ENCODE data around the gene CAMTA1. TPM values are rescaled to one million over a fixed set of nuclear protein-coding genes. Genes with fewer than 3 reads are reported as not detected.

CAMTA1 gene
- total and polyA plus RNA-seq, 9 of the 15 experiments (the other 6 are each of a cell fraction or from before 2014, with no cell fraction given), result 43.9 to 161 (median 65.9) TPM

DNA sequence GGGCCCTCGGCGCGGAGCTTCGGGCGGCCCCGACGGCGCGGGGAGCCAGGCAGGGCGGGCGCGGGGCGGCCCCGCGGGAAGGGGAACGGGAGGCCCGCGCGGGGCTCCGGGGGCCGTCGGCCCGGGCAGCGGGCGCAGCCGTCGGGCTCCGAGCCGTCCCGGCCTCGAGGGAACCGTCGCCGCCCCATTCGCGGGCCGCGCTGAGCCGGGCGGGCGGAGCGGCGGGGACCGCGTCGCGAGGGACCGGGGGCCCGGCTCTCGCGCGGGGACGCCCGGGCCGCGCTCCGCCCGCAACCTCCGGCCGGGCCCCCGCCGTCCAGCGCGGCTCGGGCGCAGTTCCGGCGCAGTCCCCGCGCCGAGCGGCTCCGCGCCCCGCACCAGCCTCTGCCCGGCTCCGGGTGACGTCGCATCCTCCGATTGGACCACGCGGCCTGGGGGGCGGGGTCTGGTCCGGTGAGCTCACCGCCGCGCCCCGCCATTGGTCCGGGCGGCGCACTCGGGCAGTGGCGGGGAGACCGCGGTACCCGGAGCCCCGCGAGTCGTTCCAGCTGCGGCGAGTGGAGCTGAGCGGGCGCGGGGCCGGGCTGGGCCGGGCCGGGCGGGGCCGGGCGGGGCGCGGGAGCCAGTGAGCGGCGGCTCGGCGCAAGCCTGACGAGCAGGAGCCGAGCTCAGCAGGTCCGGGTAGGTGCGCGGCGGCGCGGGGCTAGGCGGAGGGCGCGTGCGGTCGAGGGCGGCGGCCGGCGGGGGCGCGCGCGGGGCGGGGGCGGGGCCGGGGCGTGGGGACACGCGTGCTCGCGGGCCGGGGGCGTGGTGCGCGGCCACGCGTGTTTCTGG lies 919.2 kb downstream of the CAMTA1 start (continued):
- TF ChIP-seq, protein P1, sequence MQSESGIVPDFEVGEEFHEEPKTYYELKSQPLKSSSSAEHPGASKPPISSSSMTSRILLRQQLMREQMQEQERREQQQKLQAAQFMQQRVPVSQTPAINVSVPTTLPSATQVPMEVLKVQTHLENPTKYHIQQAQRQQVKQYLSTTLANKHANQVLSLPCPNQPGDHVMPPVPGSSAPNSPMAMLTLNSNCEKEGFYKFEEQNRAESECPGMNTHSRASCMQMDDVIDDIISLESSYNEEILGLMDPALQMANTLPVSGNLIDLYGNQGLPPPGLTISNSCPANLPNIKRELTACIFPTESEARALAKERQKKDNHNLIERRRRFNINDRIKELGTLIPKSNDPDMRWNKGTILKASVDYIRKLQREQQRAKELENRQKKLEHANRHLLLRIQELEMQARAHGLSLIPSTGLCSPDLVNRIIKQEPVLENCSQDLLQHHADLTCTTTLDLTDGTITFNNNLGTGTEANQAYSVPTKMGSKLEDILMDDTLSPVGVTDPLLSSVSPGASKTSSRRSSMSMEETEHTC (IDR thresholded peaks at IDR 0.05), result no peak
- TF ChIP-seq SRSF9 (IDR thresholded peaks at IDR 0.05; ENCODE audit: borderline replicate concordance, low read depth, low read length) (no peak), GTF2F1 (IDR thresholded peaks at IDR 0.05; ENCODE audit: low read depth, low read length) (no peak), FOXM1 (IDR thresholded peaks at IDR 0.05; ENCODE audit: low read depth) (no peak), FOXM1 (CRISPR knock-in tag; IDR thresholded peaks at IDR 0.05; ENCODE audit: low read depth) (no peak), GABPA (tag; conservative IDR thresholded peaks at IDR 0.05; ENCODE audit: low read depth) (peak; percentile 54), YY1 (IDR thresholded peaks at IDR 0.05; ENCODE audit: borderline replicate concordance in 1 of 3, control insufficient read depth in 1 of 3, extremely low read depth in 1 of 3, insufficient read depth in 3 of 3, insufficient read length in 1 of 3, insufficient replicate concordance in 2 of 3, low read depth in 1 of 3, low read length in 2 of 3) (peak in 1 of 3 experiments; percentile 14), JUN (IDR thresholded peaks at IDR 0.05; ENCODE audit: borderline replicate concordance, low read depth, low read length) (peak; percentile 80), JUN (CRISPR knock-in tag; IDR thresholded peaks at IDR 0.05; ENCODE audit: borderline replicate concordance) (no peak), ATF1 (CRISPR knock-in tag; IDR thresholded peaks at IDR 0.05) (peak; percentile 69), ATF1 (tag; IDR thresholded peaks at IDR 0.05) (peak; percentile 41; the same call in 1 of the 2 replicates), SMAD4 (CRISPR knock-in tag; conservative IDR thresholded peaks at IDR 0.05) (peak; percentile 51), ASH1L (IDR thresholded peaks at IDR 0.05; ENCODE audit: borderline replicate concordance, low read depth, partially characterized antibody) (no peak), ETV1 (tag; conservative IDR thresholded peaks at IDR 0.05; ENCODE audit: low read depth) (no peak), RB1 (IDR thresholded peaks at IDR 0.05; ENCODE audit: low read depth) (peak; percentile 56; the same call in 1 of the 2 replicates), MYBL2 (IDR thresholded peaks at IDR 0.05; ENCODE audit: low read depth) (no peak), MYBL2 (CRISPR knock-in tag; IDR thresholded peaks at IDR 0.05; ENCODE audit: borderline replicate concordance) (no peak), DNMT1 (IDR thresholded peaks at IDR 0.05) (no peak), ZKSCAN1 (IDR thresholded peaks at IDR 0.05; ENCODE audit: low read depth, low read length) (no peak), FOSL1 (tag; conservative IDR thresholded peaks at IDR 0.05) (no peak)
- TF ChIP-seq, protein P2, sequence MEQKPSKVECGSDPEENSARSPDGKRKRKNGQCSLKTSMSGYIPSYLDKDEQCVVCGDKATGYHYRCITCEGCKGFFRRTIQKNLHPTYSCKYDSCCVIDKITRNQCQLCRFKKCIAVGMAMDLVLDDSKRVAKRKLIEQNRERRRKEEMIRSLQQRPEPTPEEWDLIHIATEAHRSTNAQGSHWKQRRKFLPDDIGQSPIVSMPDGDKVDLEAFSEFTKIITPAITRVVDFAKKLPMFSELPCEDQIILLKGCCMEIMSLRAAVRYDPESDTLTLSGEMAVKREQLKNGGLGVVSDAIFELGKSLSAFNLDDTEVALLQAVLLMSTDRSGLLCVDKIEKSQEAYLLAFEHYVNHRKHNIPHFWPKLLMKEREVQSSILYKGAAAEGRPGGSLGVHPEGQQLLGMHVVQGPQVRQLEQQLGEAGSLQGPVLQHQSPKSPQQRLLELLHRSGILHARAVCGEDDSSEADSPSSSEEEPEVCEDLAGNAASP (IDR thresholded peaks at IDR 0.05), result no peak
- TF ChIP-seq, protein P3, sequence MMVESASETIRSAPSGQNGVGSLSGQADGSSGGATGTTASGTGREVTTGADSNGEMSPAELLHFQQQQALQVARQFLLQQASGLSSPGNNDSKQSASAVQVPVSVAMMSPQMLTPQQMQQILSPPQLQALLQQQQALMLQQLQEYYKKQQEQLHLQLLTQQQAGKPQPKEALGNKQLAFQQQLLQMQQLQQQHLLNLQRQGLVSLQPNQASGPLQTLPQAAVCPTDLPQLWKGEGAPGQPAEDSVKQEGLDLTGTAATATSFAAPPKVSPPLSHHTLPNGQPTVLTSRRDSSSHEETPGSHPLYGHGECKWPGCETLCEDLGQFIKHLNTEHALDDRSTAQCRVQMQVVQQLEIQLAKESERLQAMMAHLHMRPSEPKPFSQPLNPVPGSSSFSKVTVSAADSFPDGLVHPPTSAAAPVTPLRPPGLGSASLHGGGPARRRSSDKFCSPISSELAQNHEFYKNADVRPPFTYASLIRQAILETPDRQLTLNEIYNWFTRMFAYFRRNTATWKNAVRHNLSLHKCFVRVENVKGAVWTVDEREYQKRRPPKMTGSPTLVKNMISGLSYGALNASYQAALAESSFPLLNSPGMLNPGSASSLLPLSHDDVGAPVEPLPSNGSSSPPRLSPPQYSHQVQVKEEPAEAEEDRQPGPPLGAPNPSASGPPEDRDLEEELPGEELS (CRISPR knock-in tag; IDR thresholded peaks at IDR 0.05; ENCODE audit: borderline replicate concordance), result no peak
